AG10803 (cell line): ENCODE results near the gene GPC5.

Experiments
- DNase-seq: peaks from one replicate; pipeline ENCODE4 v3.0.0; 2010; ENCODE audit warnings: low read depth
- H3K4me3 ChIP-seq: 2 replicates; pipeline ENCODE4 v1.5.1; 2011; ENCODE audit warnings: mild to moderate bottlenecking, low read length, control low read depth
- CTCF ChIP-seq: conservative IDR thresholded peaks from 2 replicates; pipeline ENCODE4 v1.5.1; 2011; ENCODE audit warnings: mild to moderate bottlenecking, low read length, control low read depth, inconsistent platforms

GPC5 gene

GRCh38 chr13:91702411-91702810 is 304.0 kb downstream of the GPC5 start:
- no peak for DNase-seq
- no peak for TF ChIP-seq CTCF
- no peak overlapping the region for H3K4me3 ChIP-seq

GRCh38 chr13:91704398-91704797 is 306.0 kb downstream of the GPC5 start:
- no peak for TF ChIP-seq CTCF
- DNase-seq = no peak
- H3K4me3 ChIP-seq = no peak overlapping the region

GRCh38 chr13:91708558-91708957 is 310.1 kb downstream of the GPC5 start:
- DNase-seq = no peak
- H3K4me3 ChIP-seq = no peak overlapping the region
- TF ChIP-seq CTCF = no peak

- no peak for DNase-seq
- no peak for TF ChIP-seq CTCF
- no peak overlapping the region for H3K4me3 ChIP-seq
These were observed 310.8 kb downstream of the GPC5 start for GRCh38 chr13:91709180-91709579.

DNA sequence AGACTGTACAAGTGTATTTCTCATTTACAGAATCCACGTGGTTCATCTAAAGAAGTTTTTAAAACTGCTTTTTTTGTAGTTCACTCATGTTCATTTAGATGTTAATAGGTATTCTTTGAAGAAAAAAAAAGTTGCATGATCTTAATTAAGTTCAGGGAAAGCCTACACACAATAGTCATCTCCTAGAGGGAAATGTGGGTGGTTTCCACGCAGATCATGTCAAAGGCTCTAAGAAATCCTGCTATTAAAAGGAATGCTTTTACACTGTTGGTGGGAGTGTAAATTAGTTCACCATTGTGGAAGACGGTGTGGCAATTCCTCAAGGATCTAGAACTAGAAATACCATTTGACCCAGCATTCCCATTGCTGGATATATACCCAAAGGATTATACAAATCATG is 312.3 kb downstream of the GPC5 start:
- TF ChIP-seq CTCF = no peak
- H3K4me3 ChIP-seq = no peak overlapping the region
- no peak for DNase-seq

DNA sequence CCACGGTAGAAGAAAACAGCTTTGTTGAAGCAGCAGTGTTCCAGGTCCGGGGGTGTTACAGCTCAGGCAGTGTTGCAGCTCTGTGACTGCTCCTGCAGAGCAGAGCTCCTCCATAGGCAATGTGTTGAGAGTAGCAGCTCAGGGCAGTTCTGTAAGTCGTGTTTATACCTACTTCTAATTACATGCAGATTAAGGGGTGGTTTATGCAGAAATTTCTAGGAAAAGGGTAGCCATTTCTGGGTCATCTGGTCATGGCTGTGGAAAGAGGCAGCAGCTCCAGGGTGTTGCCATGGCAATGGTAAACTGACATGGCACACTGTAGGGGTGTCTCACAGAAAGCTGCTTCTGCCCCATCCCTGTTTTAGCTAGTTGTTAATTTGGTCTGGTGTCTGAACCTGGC is 316.4 kb downstream of the GPC5 start:
- no peak for DNase-seq
- no peak for TF ChIP-seq CTCF
- H3K4me3 ChIP-seq = no peak overlapping the region

GRCh38 chr13:91716436-91717065 is 318.1 kb downstream of the GPC5 start:
- DNase-seq = no peak
- TF ChIP-seq CTCF = no peak
- H3K4me3 ChIP-seq = no peak overlapping the region
